Neural cell (in vitro differentiated cells): ENCODE measurements around the gene DIAPH2. TPM values are rescaled to one million over a fixed set of nuclear protein-coding genes. Genes with fewer than 3 reads are reported as not detected.

Source experiments
- H2AFZ ChIP-seq: fragments of 200-600, 300-800 bp; sonication (generic), shearing (Covaris generic); 2 replicates; pipeline ENCODE4 v1.6.0; 2014; ENCODE audit warnings: low read depth, mild to moderate bottlenecking, antibody characterized with exemption, low read length, moderate library complexity
- H3F3A ChIP-seq: fragments of 200-600 bp; shearing (Covaris generic); 2 replicates; pipeline ENCODE4 v1.6.1; 2016; ENCODE audit warnings: mild to moderate bottlenecking, moderate library complexity, mixed read lengths, antibody characterized with exemption, low read length; ENCODE audit not compliant: insufficient read depth, poor library complexity, severe bottlenecking
- H3K27ac ChIP-seq: fragments of 200-600, 300-800 bp; sonication (generic), shearing (Covaris generic); 2 replicates; pipeline ENCODE4 v1.5.1; 2014; ENCODE audit warnings: mild to moderate bottlenecking, low read length, moderate library complexity
- H3K27me3 ChIP-seq: fragments of 300-800, 200-600 bp; sonication (generic), shearing (Covaris generic); 2 replicates; pipeline ENCODE4 v1.6.0; 2014; ENCODE audit warnings: mild to moderate bottlenecking, low read depth, low read length, moderate library complexity; ENCODE audit not compliant: insufficient read depth
- H3K36me3 ChIP-seq: fragments of 300-800, 200-600 bp; sonication (generic), shearing (Covaris generic); 2 replicates; pipeline ENCODE4 v1.5.1; 2014; ENCODE audit warnings: mild to moderate bottlenecking, antibody characterized with exemption, low read length, moderate library complexity; ENCODE audit not compliant: insufficient read depth
- H3K4me2 ChIP-seq: fragments of 300-800, 200-600 bp; sonication (generic), shearing (Covaris generic); 2 replicates; pipeline ENCODE4 v1.6.0; 2014; ENCODE audit warnings: mild to moderate bottlenecking, low read length
- H3K4me3 ChIP-seq: fragments of 300-800, 200-600 bp; sonication (generic), shearing (Covaris generic); 2 replicates; pipeline ENCODE4 v1.5.1; 2014; ENCODE audit warnings: mild to moderate bottlenecking, low read length, moderate library complexity
- H3K79me2 ChIP-seq: fragments of 200-600 bp; shearing (Covaris generic); replicated peaks from 2 replicates; pipeline ENCODE4 v1.6.0; 2014; ENCODE audit warnings: mild to moderate bottlenecking, low read length, moderate library complexity; ENCODE audit not compliant: insufficient read depth
- H3K9ac ChIP-seq: fragments of 300-800, 200-600 bp; sonication (generic), shearing (Covaris generic); 2 replicates; pipeline ENCODE4 v1.6.1; 2016; ENCODE audit warnings: mild to moderate bottlenecking, low read length, mixed read lengths
- H3K9me2 ChIP-seq: fragments of 200-600 bp; shearing (Covaris generic); 2 replicates; pipeline ENCODE4 v1.6.1; 2016; ENCODE audit warnings: mild to moderate bottlenecking, low read length, mixed read lengths; ENCODE audit not compliant: insufficient read depth
- H3K9me3 ChIP-seq: fragments of 200-600, 300-800 bp; sonication (generic), shearing (Covaris generic); 2 replicates; pipeline ENCODE4 v1.6.1; 2016; ENCODE audit warnings: mild to moderate bottlenecking, mixed run types, low read length, moderate library complexity, mixed read lengths
- H4K20me1 ChIP-seq: fragments of 200-600 bp; shearing (Covaris generic); 2 replicates; pipeline ENCODE4 v1.6.1; 2016; ENCODE audit warnings: mild to moderate bottlenecking, mixed run types; ENCODE audit not compliant: insufficient read depth
- EP300 ChIP-seq: fragments of 450-650 bp; conservative IDR thresholded peaks from 2 replicates; pipeline ENCODE4 v1.6.1; 2014; ENCODE audit warnings: antibody characterized with exemption, mild to moderate bottlenecking, moderate library complexity; ENCODE audit not compliant: poor library complexity, severe bottlenecking
- EZH2 ChIP-seq: fragments of 200-600, 300-800 bp; shearing (Covaris generic), sonication (generic); IDR thresholded peaks from 2 replicates; pipeline ENCODE4 v1.6.1; 2014; ENCODE audit warnings: antibody characterized with exemption, low read length, borderline replicate concordance, mild to moderate bottlenecking; ENCODE audit not compliant: insufficient read depth, poor library complexity, severe bottlenecking
- MXI1 ChIP-seq: fragments of 450-650 bp; conservative IDR thresholded peaks from 2 replicates; pipeline ENCODE4 v1.6.1; 2014; ENCODE audit warnings: antibody characterized with exemption, mild to moderate bottlenecking; ENCODE audit not compliant: poor library complexity, severe bottlenecking
- POLR2AphosphoS5 ChIP-seq: IDR thresholded peaks from 2 replicates; pipeline ENCODE4 v1.6.1; 2012
- RAD21 ChIP-seq: fragments of 450-650 bp; conservative IDR thresholded peaks from 2 replicates; pipeline ENCODE4 v1.6.1; 2014; ENCODE audit warnings: antibody characterized with exemption, mild to moderate bottlenecking, moderate library complexity
- SMC3 ChIP-seq: fragments of 450-650 bp; conservative IDR thresholded peaks from 2 replicates; pipeline ENCODE4 v1.6.1; 2014; ENCODE audit warnings: antibody characterized with exemption, mild to moderate bottlenecking, moderate library complexity; ENCODE audit not compliant: poor library complexity
- TAF1 ChIP-seq: IDR thresholded peaks from 2 replicates; pipeline ENCODE4 v1.6.1; 2012; ENCODE audit warnings: low read depth
- polyA plus RNA-seq: library from polyadenylated mRNA; depleted of rRNA; stranded (reverse); fragments of >200 nt; gene quantifications from 2 replicates; pipeline ENCODE4 v1.2.3, GENCODE V29; 2014
- TF ChIP-seq, protein P1 (sequence below): fragments of 450-650 bp; IDR thresholded peaks from 2 replicates; pipeline ENCODE4 v1.5.1; 2014; ENCODE audit warnings: antibody characterized with exemption, mild to moderate bottlenecking, moderate library complexity; ENCODE audit not compliant: poor library complexity, severe bottlenecking
- TF ChIP-seq, protein P2 (sequence below): IDR thresholded peaks from 2 replicates; pipeline ENCODE4 v1.6.1; 2012; ENCODE audit warnings: borderline replicate concordance

Gene DIAPH2
- polyA plus RNA-seq, 1 donor from 2014 or later, result 0.07 TPM

DNA sequence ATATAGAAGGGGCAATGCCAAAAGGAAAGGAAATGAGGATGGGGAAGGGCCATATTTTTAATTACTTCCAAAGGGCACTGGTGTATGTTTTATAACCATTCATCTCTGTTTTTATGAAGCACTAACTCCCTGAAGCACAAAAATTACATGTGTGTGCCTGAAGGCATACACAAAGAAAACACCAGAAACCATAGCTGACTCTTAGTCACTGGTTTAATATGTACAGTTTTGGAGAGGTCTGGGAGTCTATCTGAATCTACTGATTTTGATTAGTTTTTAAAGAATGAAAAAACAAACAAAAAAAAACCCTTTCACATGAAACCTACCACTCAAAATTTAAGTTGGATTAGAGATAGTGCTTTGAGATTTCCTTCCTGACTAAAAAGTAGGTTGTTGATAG, 637.8 kb downstream of the DIAPH2 start:
- Histone ChIP-seq H2AFZ (no peak overlapping the region), H3K9ac (no peak overlapping the region), H3K4me3 (no peak overlapping the region), H3K27me3 (no peaks in the 10 kb centered on the region), H3K27ac (no peak overlapping the region), H4K20me1 (no peaks in the 10 kb centered on the region), H3K36me3 (no peaks in the 10 kb centered on the region), H3K79me2 (no peaks in the 10 kb centered on the region), H3K9me2 (no peaks in the 10 kb centered on the region), H3K4me2 (no peak overlapping the region), H3K9me3 (no peaks in the 10 kb centered on the region), H3F3A (no peaks in the 10 kb centered on the region)
- TF ChIP-seq EZH2, result no peak
- no peak for TF ChIP-seq RAD21
- TF ChIP-seq MXI1, result no peak
- no peak for TF ChIP-seq POLR2AphosphoS5
- no peak for TF ChIP-seq EP300
- TF ChIP-seq SMC3, result no peak
- TF ChIP-seq TAF1, result no peak
- TF ChIP-seq, protein P1, sequence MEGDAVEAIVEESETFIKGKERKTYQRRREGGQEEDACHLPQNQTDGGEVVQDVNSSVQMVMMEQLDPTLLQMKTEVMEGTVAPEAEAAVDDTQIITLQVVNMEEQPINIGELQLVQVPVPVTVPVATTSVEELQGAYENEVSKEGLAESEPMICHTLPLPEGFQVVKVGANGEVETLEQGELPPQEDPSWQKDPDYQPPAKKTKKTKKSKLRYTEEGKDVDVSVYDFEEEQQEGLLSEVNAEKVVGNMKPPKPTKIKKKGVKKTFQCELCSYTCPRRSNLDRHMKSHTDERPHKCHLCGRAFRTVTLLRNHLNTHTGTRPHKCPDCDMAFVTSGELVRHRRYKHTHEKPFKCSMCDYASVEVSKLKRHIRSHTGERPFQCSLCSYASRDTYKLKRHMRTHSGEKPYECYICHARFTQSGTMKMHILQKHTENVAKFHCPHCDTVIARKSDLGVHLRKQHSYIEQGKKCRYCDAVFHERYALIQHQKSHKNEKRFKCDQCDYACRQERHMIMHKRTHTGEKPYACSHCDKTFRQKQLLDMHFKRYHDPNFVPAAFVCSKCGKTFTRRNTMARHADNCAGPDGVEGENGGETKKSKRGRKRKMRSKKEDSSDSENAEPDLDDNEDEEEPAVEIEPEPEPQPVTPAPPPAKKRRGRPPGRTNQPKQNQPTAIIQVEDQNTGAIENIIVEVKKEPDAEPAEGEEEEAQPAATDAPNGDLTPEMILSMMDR, result no peak
- TF ChIP-seq, protein P2, sequence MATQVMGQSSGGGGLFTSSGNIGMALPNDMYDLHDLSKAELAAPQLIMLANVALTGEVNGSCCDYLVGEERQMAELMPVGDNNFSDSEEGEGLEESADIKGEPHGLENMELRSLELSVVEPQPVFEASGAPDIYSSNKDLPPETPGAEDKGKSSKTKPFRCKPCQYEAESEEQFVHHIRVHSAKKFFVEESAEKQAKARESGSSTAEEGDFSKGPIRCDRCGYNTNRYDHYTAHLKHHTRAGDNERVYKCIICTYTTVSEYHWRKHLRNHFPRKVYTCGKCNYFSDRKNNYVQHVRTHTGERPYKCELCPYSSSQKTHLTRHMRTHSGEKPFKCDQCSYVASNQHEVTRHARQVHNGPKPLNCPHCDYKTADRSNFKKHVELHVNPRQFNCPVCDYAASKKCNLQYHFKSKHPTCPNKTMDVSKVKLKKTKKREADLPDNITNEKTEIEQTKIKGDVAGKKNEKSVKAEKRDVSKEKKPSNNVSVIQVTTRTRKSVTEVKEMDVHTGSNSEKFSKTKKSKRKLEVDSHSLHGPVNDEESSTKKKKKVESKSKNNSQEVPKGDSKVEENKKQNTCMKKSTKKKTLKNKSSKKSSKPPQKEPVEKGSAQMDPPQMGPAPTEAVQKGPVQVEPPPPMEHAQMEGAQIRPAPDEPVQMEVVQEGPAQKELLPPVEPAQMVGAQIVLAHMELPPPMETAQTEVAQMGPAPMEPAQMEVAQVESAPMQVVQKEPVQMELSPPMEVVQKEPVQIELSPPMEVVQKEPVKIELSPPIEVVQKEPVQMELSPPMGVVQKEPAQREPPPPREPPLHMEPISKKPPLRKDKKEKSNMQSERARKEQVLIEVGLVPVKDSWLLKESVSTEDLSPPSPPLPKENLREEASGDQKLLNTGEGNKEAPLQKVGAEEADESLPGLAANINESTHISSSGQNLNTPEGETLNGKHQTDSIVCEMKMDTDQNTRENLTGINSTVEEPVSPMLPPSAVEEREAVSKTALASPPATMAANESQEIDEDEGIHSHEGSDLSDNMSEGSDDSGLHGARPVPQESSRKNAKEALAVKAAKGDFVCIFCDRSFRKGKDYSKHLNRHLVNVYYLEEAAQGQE, result no peak

DNA sequence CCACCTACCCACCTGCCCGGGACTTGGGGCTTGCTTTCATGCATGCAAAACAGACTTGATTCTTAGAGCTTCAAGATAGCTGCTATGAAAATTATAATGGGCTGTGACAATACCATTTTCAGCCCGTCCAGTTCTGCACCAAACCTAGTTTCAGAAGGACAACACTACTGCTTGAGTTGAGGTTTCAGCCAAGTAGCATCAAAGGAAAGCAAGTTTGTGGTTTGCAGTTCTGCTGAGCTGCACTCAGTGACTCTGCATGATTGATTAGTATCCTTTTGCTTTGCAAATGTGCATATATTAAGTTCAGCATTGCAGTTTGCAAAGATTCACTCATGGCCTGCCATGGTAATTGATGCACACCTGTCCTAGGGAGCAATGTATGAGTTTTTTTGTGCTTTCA, 641.8 kb downstream of the DIAPH2 start:
- no peaks in the 10 kb centered on the region for H3K79me2 ChIP-seq
- TF ChIP-seq EP300 (no peak), MXI1 (no peak)

DNA sequence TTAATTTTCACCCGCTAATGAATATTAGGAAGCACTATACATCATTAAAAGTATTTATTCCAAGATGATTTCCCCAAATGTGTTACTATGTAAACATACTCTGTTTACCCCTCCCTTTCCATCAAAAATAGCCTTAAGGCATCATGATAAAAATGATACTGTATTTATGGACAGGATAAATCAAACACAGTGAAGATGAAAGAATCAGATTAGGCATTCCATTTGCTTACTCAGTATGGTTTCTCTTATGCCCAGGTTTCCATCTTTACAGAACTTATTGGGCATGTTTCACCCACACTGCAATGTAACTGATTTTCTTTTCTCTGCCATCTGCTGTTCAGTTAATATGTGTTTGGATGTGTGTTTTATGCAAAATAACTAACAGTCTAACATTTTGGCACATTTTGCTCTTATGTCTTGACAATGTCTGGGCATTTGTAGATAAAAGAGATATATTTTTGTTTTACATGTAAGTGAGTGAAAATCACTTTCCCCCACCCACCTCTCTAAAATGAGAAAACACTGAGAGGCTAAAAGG, 644.3 kb downstream of the DIAPH2 start:
- H3K27me3 ChIP-seq, result no peaks in the 10 kb centered on the region
- TF ChIP-seq, protein P1, result no peak
- TF ChIP-seq EP300 (no peak), TAF1 (no peak)
- TF ChIP-seq, protein P2, result no peak
- H4K20me1 ChIP-seq, result no peaks in the 10 kb centered on the region
- no peak overlapping the region for H3K27ac ChIP-seq
- no peaks in the 10 kb centered on the region for H3K9me3 ChIP-seq
- no peaks in the 10 kb centered on the region for H3K9me2 ChIP-seq
- H3K9ac ChIP-seq, result no peak overlapping the region
- no peaks in the 10 kb centered on the region for H3K36me3 ChIP-seq
- no peak overlapping the region for H3K4me2 ChIP-seq
- no peak overlapping the region for H3K4me3 ChIP-seq
- no peak overlapping the region for H2AFZ ChIP-seq
- no peaks in the 10 kb centered on the region for H3K79me2 ChIP-seq
- H3F3A ChIP-seq, result no peaks in the 10 kb centered on the region

More for the DNA sequence above, 641.8 kb downstream of the DIAPH2 start:
- H4K20me1 ChIP-seq, result no peaks in the 10 kb centered on the region
- H3K9me3 ChIP-seq, result no peaks in the 10 kb centered on the region
- no peak overlapping the region for H3K27ac ChIP-seq
- H3K9ac ChIP-seq, result no peak overlapping the region
- H3K9me2 ChIP-seq, result no peaks in the 10 kb centered on the region
- H3F3A ChIP-seq, result no peaks in the 10 kb centered on the region
- no peak overlapping the region for H2AFZ ChIP-seq
- no peaks in the 10 kb centered on the region for H3K36me3 ChIP-seq
- H3K4me3 ChIP-seq, result no peak overlapping the region
- H3K4me2 ChIP-seq, result no peak overlapping the region
- no peaks in the 10 kb centered on the region for H3K27me3 ChIP-seq
